ENCODE measurements around the gene FADS3.

The FADS3 gene

GRCh38 chr11:61847914-61848581 is 43.3 kb downstream of the FADS3 start:
- no peak overlapping the region for H3K4me3 ChIP-seq (replicated peaks; ENCODE audit: low read depth, low read length)
- TF ChIP-seq CTCF (IDR thresholded peaks at IDR 0.05; ENCODE audit: low read depth, low read length, missing control alignments) = no peak
- DNase-seq (ENCODE audit: extremely low read depth, low read depth) = no peak

- no peak for TF ChIP-seq CTCF (IDR thresholded peaks at IDR 0.05; ENCODE audit: low read depth, low read length, missing control alignments)
- DNase-seq (ENCODE audit: extremely low read depth, low read depth) = no peak
- H3K4me3 ChIP-seq (replicated peaks; ENCODE audit: low read depth, low read length) = no peak overlapping the region
These were observed 44.9 kb downstream of the FADS3 start for GRCh38 chr11:61846362-61847020.

- H3K4me3 ChIP-seq (replicated peaks; ENCODE audit: low read depth, low read length) = no peak overlapping the region
- DNase-seq (ENCODE audit: extremely low read depth, low read depth) = no peak
- TF ChIP-seq CTCF (IDR thresholded peaks at IDR 0.05; ENCODE audit: low read depth, low read length, missing control alignments) = no peak
These were observed 46.3 kb downstream of the FADS3 start for GRCh38 chr11:61844909-61845565.

GRCh38 chr11:61842528-61842820 is 48.9 kb downstream of the FADS3 start:
- no peak for TF ChIP-seq CTCF (IDR thresholded peaks at IDR 0.05; ENCODE audit: low read depth, low read length, missing control alignments)
- H3K4me3 ChIP-seq (replicated peaks; ENCODE audit: low read depth, low read length) = no peak overlapping the region

GRCh38 chr11:61841636-61842527 is 49.5 kb downstream of the FADS3 start:
- no peak overlapping the region for H3K4me3 ChIP-seq (replicated peaks; ENCODE audit: low read depth, low read length)
- TF ChIP-seq CTCF (IDR thresholded peaks at IDR 0.05; ENCODE audit: low read depth, low read length, missing control alignments) = no peak
- DNase-seq (ENCODE audit: extremely low read depth, low read depth) = no peak

More at GRCh38 chr11:61842528-61842820, 48.9 kb downstream of the FADS3 start:
- no peak for DNase-seq (ENCODE audit: extremely low read depth, low read depth)

- TF ChIP-seq CTCF (IDR thresholded peaks at IDR 0.05; ENCODE audit: low read depth, low read length, missing control alignments) = no peak
- no peak for DNase-seq (ENCODE audit: extremely low read depth, low read depth)
- no peak overlapping the region for H3K4me3 ChIP-seq (replicated peaks; ENCODE audit: low read depth, low read length)
These were observed 51.0 kb downstream of the FADS3 start for GRCh38 chr11:61840371-61840770.

All from HFF-Myc (cell line).